Esophagus squamous epithelium (tissue), 5 donors: ENCODE data around the gene PARP15. TPM values are rescaled to one million over a fixed set of nuclear protein-coding genes. Genes with fewer than 3 reads are reported as not detected.

ENCODE experiments used
- DNase-seq: peaks from one replicate; lab custom pipeline; 2025; lab: John Stamatoyannopoulos, UW
- H3K27ac ChIP-seq, 4 donors: fragments of 200-600 bp; sonication (generic); one replicate each; pipeline ENCODE4 v1.5.1; 2016 to 2019; ENCODE audit warnings: mild to moderate bottlenecking in 1 of 4
- H3K27me3 ChIP-seq, 4 donors: fragments of 200-600 bp; sonication (generic); 1 replicate in 3 of 4; 2 replicates in 1 of 4; pipeline versions ENCODE4 v1.5.1 to v1.6.0; 2017 to 2021; ENCODE audit warnings: antibody characterized with exemption in 1 of 4
- H3K36me3 ChIP-seq, 3 donors: fragments of 200-600 bp; sonication (generic); one replicate each; pipeline ENCODE4 v1.5.1; 2016 to 2019
- H3K4me1 ChIP-seq, 3 donors: fragments of 200-600 bp; sonication (generic); one replicate each; pipeline ENCODE4 v1.5.1; 2017 to 2019
- H3K4me3 ChIP-seq, 4 donors: fragments of 200-600 bp; sonication (generic); 1 replicate in 3 of 4; 2 replicates in 1 of 4; pipeline ENCODE4 v1.5.1; 2016 to 2019; ENCODE audit warnings: mild to moderate bottlenecking in 2 of 4, moderate library complexity in 1 of 4
- H3K9me3 ChIP-seq, 3 donors: fragments of 200-600 bp; sonication (generic); one replicate each; pipeline ENCODE4 v1.5.1; 2016 to 2019
- CTCF ChIP-seq, 6 experiments: fragments of 450-650 bp in 4 of 6; fragments of 200-600 bp in 2 of 6; sonication (generic) in 2 of 6; IDR thresholded peaks; one replicate each; pipeline ENCODE4 v1.5.1; 2016 to 2019; ENCODE audit warnings: antibody characterized with exemption in 6 of 6, mild to moderate bottlenecking in 4 of 6, moderate library complexity in 4 of 6
- POLR2A ChIP-seq, 4 donors: fragments of 450-650 bp; IDR thresholded peaks; one replicate each; pipeline ENCODE4 v1.6.1; 2017; ENCODE audit warnings: antibody characterized with exemption in 4 of 4, mild to moderate bottlenecking in 4 of 4, moderate library complexity in 3 of 4
- WGBS, 2 donors: methylation state at CpG; one replicate each; pipeline ENCODE4 v1.1.5; 2018; 5-methylcytosine and 5-hydroxymethylcytosine counted together
- intact Hi-C: fragments of 100-400 bp; cut with DNase I; formaldehyde crosslinking; loops from one replicate; pipeline ENCODE4 v1.15.0; 2022
- total RNA-seq, 4 donors: library from RNA; depleted of rRNA; stranded (reverse); fragments of >200 nt; gene quantifications; one replicate each; pipeline ENCODE4 v1.1.0, GENCODE V29; 2016
- donor health status: DM: yes; HTN: yes; CAD: no.

The PARP15 gene
- total RNA-seq, 4 donors from 2014 or later: 0.08 to 2.3 (median 0.42) TPM

GRCh38 chr3:122620399-122620798, 42.9 kb downstream of the PARP15 start:
- no peaks in the 10 kb centered on the region for H3K9me3 ChIP-seq
- no peak for TF ChIP-seq POLR2A (IDR thresholded peaks at IDR 0.05)
- no peak for DNase-seq
- H3K27me3 ChIP-seq: no peaks in the 10 kb centered on the region
- intact Hi-C loops: no loop called here
- no peaks in the 10 kb centered on the region for H3K36me3 ChIP-seq
- H3K4me3 ChIP-seq: no peak overlapping the region
- no peak overlapping the region for H3K27ac ChIP-seq
- WGBS, 2 donors: 53% methylated on average over 4 of the region's 4 CpGs; no CpG with 5 or more reads in 1 of the 2 donors
- H3K4me1 ChIP-seq: no peaks in the 10 kb centered on the region

GRCh38 chr3:122621112-122621511, 43.7 kb downstream of the PARP15 start:
- DNase-seq: no peak
- no peaks in the 10 kb centered on the region for H3K9me3 ChIP-seq
- H3K27me3 ChIP-seq: no peaks in the 10 kb centered on the region
- intact Hi-C loops: no loop called here
- H3K27ac ChIP-seq: no peak overlapping the region
- 32 to 48% methylated on average over 3 of the region's 3 CpGs for WGBS, 2 donors
- H3K36me3 ChIP-seq: no peaks in the 10 kb centered on the region
- H3K4me1 ChIP-seq: no peaks in the 10 kb centered on the region
- H3K4me3 ChIP-seq: no peak overlapping the region
- TF ChIP-seq POLR2A (IDR thresholded peaks at IDR 0.05): no peak
- TF ChIP-seq CTCF (IDR thresholded peaks at IDR 0.05): no peak

GRCh38 chr3:122623031-122623829, 45.8 kb downstream of the PARP15 start:
- 66 to 77% methylated on average over 8 of the region's 8 CpGs for WGBS, 2 donors

GRCh38 chr3:122626515-122627180, 49.2 kb downstream of the PARP15 start:
- DNase-seq: no peak
- Histone ChIP-seq H3K4me3 (no peak overlapping the region), H3K27ac (no peak overlapping the region), H3K4me1 (no peaks in the 10 kb centered on the region), H3K9me3 (no peaks in the 10 kb centered on the region), H3K27me3 (no peaks in the 10 kb centered on the region), H3K36me3 (no peaks in the 10 kb centered on the region)
- no peak for TF ChIP-seq POLR2A (IDR thresholded peaks at IDR 0.05)
- TF ChIP-seq CTCF (IDR thresholded peaks at IDR 0.05): no peak
- WGBS, 2 donors: 69 to 74% methylated on average over 6 of the region's 6 CpGs
- intact Hi-C loops: no loop called here

More at GRCh38 chr3:122623031-122623829, 45.8 kb downstream of the PARP15 start:
- no peak for DNase-seq
- TF ChIP-seq CTCF (IDR thresholded peaks at IDR 0.05) (no peak), POLR2A (IDR thresholded peaks at IDR 0.05) (no peak)
- H3K27ac ChIP-seq: no peak overlapping the region
- intact Hi-C loops: no loop called here
- no peak overlapping the region for H3K4me3 ChIP-seq
- no peaks in the 10 kb centered on the region for H3K4me1 ChIP-seq
- H3K27me3 ChIP-seq: no peaks in the 10 kb centered on the region
- no peaks in the 10 kb centered on the region for H3K36me3 ChIP-seq
- H3K9me3 ChIP-seq: no peaks in the 10 kb centered on the region

GRCh38 chr3:122627301-122627700, 49.9 kb downstream of the PARP15 start:
- no peak for DNase-seq
- H3K4me3 ChIP-seq: no peak overlapping the region
- no peaks in the 10 kb centered on the region for H3K27me3 ChIP-seq
- no peaks in the 10 kb centered on the region for H3K9me3 ChIP-seq
- no peak for TF ChIP-seq CTCF (IDR thresholded peaks at IDR 0.05)
- TF ChIP-seq POLR2A (IDR thresholded peaks at IDR 0.05): no peak
- no peak overlapping the region for H3K27ac ChIP-seq
- no peaks in the 10 kb centered on the region for H3K36me3 ChIP-seq
- no peaks in the 10 kb centered on the region for H3K4me1 ChIP-seq
- 24 to 33% methylated on average over 1 of the region's 1 CpG for WGBS, 2 donors
- intact Hi-C loops: no loop called here
